NT2/D1 (cell line): Measurements from ENCODE around the gene FAM200A.

Source experiments
- SUZ12 ChIP-seq: IDR thresholded peaks from 2 replicates; pipeline ENCODE4 v1.6.1; 2011; ENCODE audit not compliant: insufficient read length, insufficient read depth; ENCODE audit errors: extremely low read depth
- YY1 ChIP-seq: IDR thresholded peaks from 2 replicates; pipeline ENCODE4 v1.6.1; 2011; ENCODE audit not compliant: insufficient read length, insufficient read depth
- ZNF274 ChIP-seq: IDR thresholded peaks from 2 replicates; pipeline ENCODE4 v1.6.1; 2011; ENCODE audit warnings: mild to moderate bottlenecking, low read depth, low read length

- TF ChIP-seq ZNF274 (no peak), YY1 (no peak), SUZ12 (no peak)
Observed at GRCh38 chr7:99499371-99499720, 52.6 kb downstream of the FAM200A start.
